Colonic mucosa (tissue), 4 donors: ENCODE measurements around the gene SESN1. TPM values are rescaled to one million over a fixed set of nuclear protein-coding genes. Genes with fewer than 3 reads are reported as not detected.
"Not testable (repeated sequence)": the region's sequence is repeated elsewhere in the genome, so short reads cannot be mapped to it uniquely, and the experiment has no call there.

Source experiments
- DNase-seq: peaks from one replicate; pipeline ENCODE4 v3.0.0-alpha.2; 2020
- H3K27ac ChIP-seq: fragments of 200-600 bp; one replicate; pipeline ENCODE4 v1.8.0; 2021
- H3K27me3 ChIP-seq: fragments of 200-600 bp; one replicate; pipeline ENCODE4 v1.8.0; 2021
- H3K36me3 ChIP-seq: fragments of 200-600 bp; one replicate; pipeline ENCODE4 v1.8.0; 2021
- H3K4me1 ChIP-seq: fragments of 200-600 bp; one replicate; pipeline ENCODE4 v1.8.0; 2021; ENCODE audit warnings: mild to moderate bottlenecking
- H3K4me3 ChIP-seq: fragments of 200-600 bp; one replicate; pipeline ENCODE4 v1.8.0; 2021
- H3K9ac ChIP-seq, 2 donors: one replicate each; pipeline ENCODE4 v1.7.0; 2013; ENCODE audit warnings: control low read depth in 2 of 2, low read depth in 2 of 2, low read length in 2 of 2
- H3K9me3 ChIP-seq: fragments of 200-600 bp; one replicate; pipeline ENCODE4 v1.8.0; 2021
- intact Hi-C: fragments of 100-400 bp; cut with DNase I; formaldehyde crosslinking; loops from one replicate; pipeline ENCODE4 v1.14.1; 2022
- total RNA-seq, 2 donors: library from RNA; stranded (reverse); fragmentation: NEBNext Ultra II Directional in 1 of 2; extraction: Animal tissue kit (Norgen Biotek cat#: 25700) in 1 of 2; gene quantifications; one replicate each; pipeline ENCODE4 v1.2.1, GENCODE V29; 2021
- TF ChIP-seq, protein P1 (sequence below): fragments of 200-600 bp; IDR thresholded peaks from one replicate; pipeline ENCODE4 v1.8.0; 2022; ENCODE audit warnings: antibody characterized with exemption, mild to moderate bottlenecking
- donor health status: healthy.
- donor health status: DM: no; HTN: no; CAD: no.
- donor health status: DM: no; HTN: no; CAD: no.

The SESN1 gene
- total RNA-seq, 2 donors from 2014 or later: 16.9 to 20.7 TPM

DNA sequence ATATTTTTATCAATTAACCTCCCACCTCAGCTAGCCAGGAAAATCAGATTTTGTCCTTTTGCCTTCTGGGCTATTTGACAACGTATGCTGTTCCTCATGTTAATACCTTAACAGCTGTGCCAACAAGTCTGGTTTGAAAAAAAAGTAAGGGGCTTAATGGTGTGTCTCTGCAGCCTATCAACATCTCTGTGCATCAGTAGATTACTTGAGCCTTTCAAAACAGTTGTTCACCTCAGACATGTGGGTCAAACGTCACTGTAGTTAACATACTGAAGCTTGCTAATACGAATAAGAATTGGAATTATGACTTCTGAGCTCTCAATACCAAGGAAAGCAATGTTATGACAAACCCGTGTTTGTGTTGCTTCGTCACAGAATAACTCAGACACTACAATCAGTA is 23.7 kb upstream of the SESN1 start:
- no peaks in the 10 kb centered on the region for H3K36me3 ChIP-seq
- H3K9ac ChIP-seq: no peak overlapping the region
- no peak overlapping the region for H3K27ac ChIP-seq
- H3K4me3 ChIP-seq: no peak overlapping the region
- TF ChIP-seq, protein P1, sequence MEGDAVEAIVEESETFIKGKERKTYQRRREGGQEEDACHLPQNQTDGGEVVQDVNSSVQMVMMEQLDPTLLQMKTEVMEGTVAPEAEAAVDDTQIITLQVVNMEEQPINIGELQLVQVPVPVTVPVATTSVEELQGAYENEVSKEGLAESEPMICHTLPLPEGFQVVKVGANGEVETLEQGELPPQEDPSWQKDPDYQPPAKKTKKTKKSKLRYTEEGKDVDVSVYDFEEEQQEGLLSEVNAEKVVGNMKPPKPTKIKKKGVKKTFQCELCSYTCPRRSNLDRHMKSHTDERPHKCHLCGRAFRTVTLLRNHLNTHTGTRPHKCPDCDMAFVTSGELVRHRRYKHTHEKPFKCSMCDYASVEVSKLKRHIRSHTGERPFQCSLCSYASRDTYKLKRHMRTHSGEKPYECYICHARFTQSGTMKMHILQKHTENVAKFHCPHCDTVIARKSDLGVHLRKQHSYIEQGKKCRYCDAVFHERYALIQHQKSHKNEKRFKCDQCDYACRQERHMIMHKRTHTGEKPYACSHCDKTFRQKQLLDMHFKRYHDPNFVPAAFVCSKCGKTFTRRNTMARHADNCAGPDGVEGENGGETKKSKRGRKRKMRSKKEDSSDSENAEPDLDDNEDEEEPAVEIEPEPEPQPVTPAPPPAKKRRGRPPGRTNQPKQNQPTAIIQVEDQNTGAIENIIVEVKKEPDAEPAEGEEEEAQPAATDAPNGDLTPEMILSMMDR: no peak
- no peak for DNase-seq
- intact Hi-C loops: no loop called here
- no peaks in the 10 kb centered on the region for H3K9me3 ChIP-seq
- H3K4me1 ChIP-seq: no peaks in the 10 kb centered on the region
- no peaks in the 10 kb centered on the region for H3K27me3 ChIP-seq

DNA sequence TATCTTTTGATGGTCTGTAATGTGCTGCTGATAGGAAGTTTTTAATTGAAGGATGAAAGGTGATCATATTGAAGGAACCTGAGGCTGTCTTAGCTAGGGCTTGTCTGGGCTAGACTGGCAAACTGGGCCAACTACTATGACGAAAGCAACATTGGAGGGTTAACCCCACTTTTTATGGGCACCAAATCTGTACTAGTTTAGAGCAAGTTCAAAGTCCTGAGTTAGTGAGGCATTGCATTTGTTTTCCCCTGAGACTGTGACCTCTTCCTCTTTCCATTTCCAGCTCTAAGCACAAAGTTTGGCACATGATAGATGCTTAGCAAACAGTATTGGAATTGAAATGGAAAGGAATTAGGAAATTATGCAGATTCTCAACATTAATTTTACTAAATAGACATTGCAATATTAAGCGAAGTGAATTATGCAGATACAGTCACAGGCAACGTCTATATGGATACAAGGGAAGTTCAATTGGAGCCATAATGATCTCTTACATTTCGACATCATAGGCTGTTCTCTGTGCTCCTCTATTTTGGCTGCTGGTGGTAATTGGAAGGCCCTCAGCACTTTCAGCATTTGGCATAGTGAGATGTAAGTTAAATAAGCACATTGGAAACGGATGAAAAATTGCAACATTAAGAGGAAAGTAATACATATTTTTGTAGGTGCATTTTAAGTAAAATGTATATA is 22.8 kb upstream of the SESN1 start:
- Histone ChIP-seq H3K9me3 (no peaks in the 10 kb centered on the region), H3K4me1 (no peaks in the 10 kb centered on the region)

DNA sequence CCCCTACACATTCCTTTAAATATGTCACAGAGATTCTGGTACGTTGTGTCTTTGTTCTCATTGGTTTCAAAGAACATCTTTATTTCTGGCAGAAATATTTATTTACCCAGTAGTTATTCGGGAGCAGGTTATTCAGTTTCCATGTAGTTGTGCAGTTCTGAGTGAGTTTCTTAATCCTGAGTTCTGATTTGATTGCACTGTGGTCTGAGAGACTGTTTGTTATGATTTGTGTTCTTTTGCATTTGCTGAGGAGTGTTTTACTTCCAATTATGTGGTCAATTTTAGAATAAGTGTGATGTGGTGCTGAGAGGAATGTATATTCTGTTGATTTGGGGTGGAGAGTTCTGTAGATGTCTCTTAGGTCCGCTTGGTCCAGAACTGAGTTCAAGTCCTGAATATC is 18.0 kb upstream of the SESN1 start:
- H3K4me1 ChIP-seq, intact Hi-C loops, H3K9me3 ChIP-seq, H3K9ac ChIP-seq, H3K27ac ChIP-seq, DNase-seq, H3K36me3 ChIP-seq, H3K27me3 ChIP-seq, H3K4me3 ChIP-seq: not testable (repeated sequence)

More for the DNA sequence above, 22.8 kb upstream of the SESN1 start:
- Histone ChIP-seq H3K36me3 (no peaks in the 10 kb centered on the region), H3K9ac (no peak overlapping the region), H3K4me3 (no peak overlapping the region), H3K27me3 (no peaks in the 10 kb centered on the region), H3K27ac (no peak overlapping the region)
- peak; percentile 52 for DNase-seq
- intact Hi-C loops: no loop called here
- TF ChIP-seq, protein P1: no peak

DNA sequence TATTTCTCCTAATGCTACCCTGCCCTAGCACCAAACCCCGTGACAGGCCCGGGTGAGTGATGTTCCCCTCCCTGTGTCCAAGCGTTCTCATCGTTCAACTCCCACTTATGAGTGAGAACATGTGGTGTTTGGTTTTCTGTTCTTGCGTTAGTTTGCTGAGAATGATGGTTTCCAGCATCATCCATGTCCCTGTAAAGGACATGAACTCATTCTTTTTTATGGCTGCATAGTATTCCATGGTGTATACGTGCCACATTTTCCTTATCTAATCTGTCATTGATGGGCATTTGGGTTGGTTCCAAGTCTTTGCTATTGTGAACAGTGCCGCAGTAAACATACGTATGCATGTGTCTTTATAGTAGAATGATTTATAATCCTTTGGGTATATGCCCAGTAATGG is 15.0 kb upstream of the SESN1 start:
- H3K27me3 ChIP-seq, H3K4me3 ChIP-seq, DNase-seq, H3K4me1 ChIP-seq, H3K36me3 ChIP-seq, H3K27ac ChIP-seq, intact Hi-C loops, H3K9ac ChIP-seq, H3K9me3 ChIP-seq: not testable (repeated sequence)

DNA sequence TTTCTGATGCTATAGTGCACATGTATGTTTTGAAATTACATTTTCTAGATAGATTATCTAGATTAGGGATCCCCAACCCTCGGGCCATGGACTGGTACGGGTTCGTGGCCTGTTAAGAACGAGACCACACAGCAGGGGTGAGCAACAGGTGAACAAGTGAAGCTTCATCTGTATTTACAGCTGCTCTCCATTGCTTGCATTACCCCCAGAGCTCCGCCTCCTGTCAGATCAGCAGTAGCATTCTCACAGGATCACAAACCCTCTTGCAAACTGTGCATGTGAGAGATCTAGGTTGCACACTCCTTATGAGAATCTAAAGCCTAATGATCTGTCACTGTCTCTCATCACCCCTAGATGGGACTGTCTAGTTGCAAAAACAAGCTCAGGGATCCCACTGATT is 11.0 kb upstream of the SESN1 start:
- Histone ChIP-seq H3K36me3 (no peaks in the 10 kb centered on the region), H3K27ac (no peak overlapping the region), H3K4me1 (no peaks in the 10 kb centered on the region), H3K9ac (no peak overlapping the region), H3K4me3 (no peak overlapping the region), H3K27me3 (no peaks in the 10 kb centered on the region), H3K9me3 (no peaks in the 10 kb centered on the region)
- intact Hi-C loops: no loop called here
- no peak for DNase-seq
- TF ChIP-seq, protein P1: no peak

DNA sequence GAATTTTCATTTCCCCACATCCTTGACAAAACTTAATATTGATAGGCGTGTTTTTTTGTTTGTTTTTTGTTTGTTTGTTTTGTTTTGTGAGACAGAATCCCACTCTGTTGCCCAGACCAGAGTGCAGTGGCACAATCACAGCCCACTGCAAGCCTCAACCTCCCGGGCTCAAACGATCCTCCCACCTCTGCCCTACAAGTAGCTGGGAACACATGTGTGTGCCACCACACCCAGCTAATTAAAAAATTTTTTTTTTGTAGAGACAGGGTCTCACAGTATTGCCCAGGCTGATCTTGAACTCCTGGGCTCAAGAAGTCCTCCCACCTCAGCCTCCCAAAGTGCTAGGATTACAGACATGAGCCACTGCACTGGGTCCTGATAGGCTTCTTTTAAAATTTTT is 9.9 kb upstream of the SESN1 start:
- Histone ChIP-seq H3K36me3 (no peaks in the 10 kb centered on the region), H3K4me1 (no peaks in the 10 kb centered on the region), H3K9ac (no peak overlapping the region), H3K4me3 (no peak overlapping the region), H3K27ac (no peak overlapping the region), H3K27me3 (no peaks in the 10 kb centered on the region), H3K9me3 (no peaks in the 10 kb centered on the region)
- intact Hi-C loops: no loop called here
- TF ChIP-seq, protein P1: no peak
- DNase-seq: no peak
